T-helper 2 cell treated with Interferon-gamma antibody and Interleukin-4, amounts not matched to agents 5 μg/mL and 100 μg/mL, for 36 hours (primary cell): Measurements from ENCODE around the gene ASPHD1.
"Not testable (repeated sequence)": the region's sequence is repeated elsewhere in the genome, so short reads cannot be mapped to it uniquely, and the experiment has no call there.

Experiments
- DNase-seq: peaks from one replicate; pipeline ENCODE4 v3.0.0; 2021; ENCODE audit warnings: low spot score
- H3K27ac Mint-ChIP-seq: one replicate; pipeline ENCODE4 v1.8.0; 2021; ENCODE audit warnings: mild to moderate bottlenecking, mixed read lengths
- H3K27me3 Mint-ChIP-seq: one replicate; pipeline ENCODE4 v1.8.0; 2021; ENCODE audit warnings: low read depth, mixed read lengths
- H3K36me3 Mint-ChIP-seq: one replicate; pipeline ENCODE4 v1.8.0; 2021; ENCODE audit warnings: low read depth, mixed read lengths
- H3K4me1 Mint-ChIP-seq: one replicate; pipeline ENCODE4 v1.8.0; 2021; ENCODE audit warnings: low read depth, mixed read lengths
- H3K4me3 Mint-ChIP-seq: one replicate; pipeline ENCODE4 v1.8.0; 2022; ENCODE audit warnings: mild to moderate bottlenecking, moderate library complexity, mixed read lengths
- H3K9me3 Mint-ChIP-seq: one replicate; pipeline ENCODE4 v1.8.0; 2021; ENCODE audit warnings: mixed read lengths

ASPHD1 gene

DNA sequence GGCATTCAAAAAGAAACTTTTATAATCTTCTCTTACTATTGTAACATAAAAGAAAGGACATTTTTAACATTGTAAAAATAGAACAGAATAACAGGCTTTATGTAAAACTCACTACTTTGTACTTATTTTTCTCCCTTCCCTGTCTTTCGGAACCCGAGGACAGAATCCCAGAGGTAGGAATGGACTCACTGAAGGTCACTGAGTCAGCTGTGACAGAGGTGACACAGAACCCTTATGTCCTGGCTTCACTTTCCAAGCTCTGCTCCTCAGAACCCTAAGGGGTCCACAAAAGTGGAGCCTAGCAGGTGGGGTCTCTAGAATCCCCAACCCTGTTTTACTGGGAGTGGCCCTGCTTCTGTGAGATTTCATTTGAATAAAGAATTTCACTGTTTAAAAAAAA lies 22.0 kb downstream of the ASPHD1 start:
- H3K9me3 Mint-ChIP-seq = no peaks in the 10 kb centered on the region
- no peak for DNase-seq
- peak overlapping the region; percentile 7 for H3K27ac Mint-ChIP-seq
- H3K36me3 Mint-ChIP-seq = peaks cover 34% of the 10 kb centered on the region
- peaks cover 32% of the 10 kb centered on the region for H3K4me1 Mint-ChIP-seq
- no peak overlapping the region for H3K4me3 Mint-ChIP-seq
- H3K27me3 Mint-ChIP-seq = no peaks in the 10 kb centered on the region

DNA sequence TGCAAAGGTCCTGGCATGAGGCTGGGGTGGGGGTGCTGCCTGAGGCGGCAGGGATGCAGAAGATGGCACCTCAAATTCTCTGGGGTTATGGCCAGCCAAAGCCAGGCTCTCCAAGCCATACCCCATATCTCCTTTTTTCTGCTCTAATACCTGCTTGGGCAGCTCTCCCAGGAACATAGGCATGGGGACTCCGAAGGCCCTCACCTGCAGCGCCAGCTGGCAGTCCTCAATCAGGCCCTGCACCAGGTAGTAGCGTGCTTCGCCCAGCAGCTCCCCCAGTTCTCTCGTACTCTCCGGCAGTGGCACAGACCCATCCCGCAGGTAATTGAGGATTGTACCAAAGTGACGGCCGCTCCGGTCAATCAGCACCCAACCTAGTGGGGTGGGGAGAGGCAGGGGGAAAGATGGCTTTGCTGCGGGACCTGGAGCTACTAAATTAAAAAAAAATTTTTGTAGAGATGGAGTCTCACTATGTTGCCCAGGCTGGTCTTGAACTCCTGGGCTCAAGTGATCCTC lies 22.8 kb downstream of the ASPHD1 start:
- H3K36me3 Mint-ChIP-seq = peaks cover 32% of the 10 kb centered on the region
- no peaks in the 10 kb centered on the region for H3K27me3 Mint-ChIP-seq
- no peak for DNase-seq
- H3K4me1 Mint-ChIP-seq = peaks cover 35% of the 10 kb centered on the region
- no peak overlapping the region for H3K27ac Mint-ChIP-seq
- H3K9me3 Mint-ChIP-seq = no peaks in the 10 kb centered on the region
- no peak overlapping the region for H3K4me3 Mint-ChIP-seq

- Mint-ChIP-seq H3K36me3 (peaks cover 26% of the 10 kb centered on the region), H3K27ac (peak overlapping the region; percentile 87), H3K4me3 (peak overlapping the region; percentile 89), H3K9me3 (no peaks in the 10 kb centered on the region), H3K4me1 (peaks cover 35% of the 10 kb centered on the region), H3K27me3 (no peaks in the 10 kb centered on the region)
- DNase-seq = no peak
Observed at GRCh38 chr16:29925105-29925756, 24.9 kb downstream of the ASPHD1 start.

- peak; percentile 94 for DNase-seq
- H3K4me1 Mint-ChIP-seq = peaks cover 31% of the 10 kb centered on the region
- no peaks in the 10 kb centered on the region for H3K9me3 Mint-ChIP-seq
- peaks cover 19% of the 10 kb centered on the region for H3K36me3 Mint-ChIP-seq
- H3K4me3 Mint-ChIP-seq = peak within 1 kb of the TSS; percentile 94
- H3K27me3 Mint-ChIP-seq = no peaks in the 10 kb centered on the region
- peak within 1 kb of the TSS; percentile 94 for H3K27ac Mint-ChIP-seq
Observed at GRCh38 chr16:29925781-29926710, 25.8 kb downstream of the ASPHD1 start, which contains the start of gene KCTD13. Gene KCTD13 (minus strand): TSS chr16:29926226. CDS start chr16:29926033, 193 bp downstream.

- Mint-ChIP-seq H3K27ac (peak overlapping the region; percentile 94), H3K4me3 (peak overlapping the region; percentile 94), H3K36me3 (peaks cover 14% of the 10 kb centered on the region), H3K4me1 (peaks cover 29% of the 10 kb centered on the region), H3K9me3 (no peaks in the 10 kb centered on the region), H3K27me3 (no peaks in the 10 kb centered on the region)
- DNase-seq = no peak
Observed at GRCh38 chr16:29926711-29927052, 26.4 kb downstream of the ASPHD1 start.

GRCh38 chr16:29927070-29927905 lies 27.0 kb downstream of the ASPHD1 start:
- Mint-ChIP-seq H3K4me1 (peaks cover 29% of the 10 kb centered on the region), H3K9me3 (no peaks in the 10 kb centered on the region), H3K27ac (peak overlapping the region; percentile 94), H3K27me3 (no peaks in the 10 kb centered on the region), H3K4me3 (peak overlapping the region; percentile 94), H3K36me3 (peaks cover 14% of the 10 kb centered on the region)
- no peak for DNase-seq

GRCh38 chr16:29931750-29932149 lies 31.5 kb downstream of the ASPHD1 start:
- not testable (repeated sequence) for H3K4me1 Mint-ChIP-seq, H3K4me3 Mint-ChIP-seq, H3K27ac Mint-ChIP-seq, DNase-seq, H3K36me3 Mint-ChIP-seq, H3K9me3 Mint-ChIP-seq
- peaks cover 17% of the 10 kb centered on the region for H3K27me3 Mint-ChIP-seq

- H3K27me3 Mint-ChIP-seq = peaks cover 6% of the 10 kb centered on the region
- H3K27ac Mint-ChIP-seq = no peak overlapping the region
- H3K9me3 Mint-ChIP-seq = no peaks in the 10 kb centered on the region
- DNase-seq = no peak
- peaks cover 2% of the 10 kb centered on the region for H3K4me1 Mint-ChIP-seq
- H3K36me3 Mint-ChIP-seq = no peaks in the 10 kb centered on the region
- no peak overlapping the region for H3K4me3 Mint-ChIP-seq
Observed at GRCh38 chr16:29940656-29941055, 40.4 kb downstream of the ASPHD1 start.

DNA sequence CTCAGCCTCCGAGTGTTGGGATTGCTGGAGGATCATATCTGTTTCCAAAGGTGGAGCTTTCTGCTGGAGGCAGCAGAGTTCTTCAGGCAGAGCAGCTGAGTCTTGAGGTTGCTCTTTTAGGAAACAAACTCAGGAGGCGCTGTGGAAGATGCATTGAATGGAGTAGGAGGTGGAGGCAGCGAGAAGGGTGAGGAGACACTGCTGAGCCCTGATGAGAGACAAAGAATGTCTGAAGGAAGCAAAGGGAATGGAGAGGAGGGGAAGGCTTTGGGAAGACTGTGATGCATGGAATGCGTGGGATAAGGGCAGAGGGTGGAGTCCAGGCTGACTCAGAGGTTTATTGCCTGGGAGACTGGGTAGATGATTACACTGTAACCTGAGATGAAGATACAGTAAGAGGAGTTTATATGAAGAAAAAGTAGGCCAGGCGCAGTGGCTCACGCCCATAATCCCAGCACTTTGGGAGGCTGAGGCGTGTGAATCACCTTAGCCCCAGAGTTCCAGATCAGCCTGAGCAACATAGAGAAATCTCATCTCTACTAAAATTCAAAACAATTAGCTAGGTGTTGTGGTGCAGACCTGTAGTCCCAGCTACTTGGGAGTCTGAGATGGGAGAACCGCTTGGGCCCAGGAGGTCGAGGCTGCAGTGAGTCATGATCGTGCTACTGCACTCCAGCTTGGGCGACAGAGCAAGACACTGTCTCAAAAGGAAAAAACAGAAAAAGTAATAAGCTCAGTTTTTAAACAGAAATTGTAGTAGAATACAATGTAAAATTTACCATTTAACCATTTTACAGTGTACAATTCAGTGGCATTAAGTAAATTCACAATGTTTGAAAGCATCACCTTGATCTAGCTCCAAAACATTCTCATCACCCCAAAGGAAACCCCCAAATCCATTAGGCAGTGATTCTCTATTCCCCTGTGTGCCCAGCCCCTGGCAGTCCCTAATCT lies 43.8 kb downstream of the ASPHD1 start:
- Mint-ChIP-seq H3K27ac (no peak overlapping the region), H3K9me3 (no peaks in the 10 kb centered on the region), H3K27me3 (peaks cover 5% of the 10 kb centered on the region), H3K4me1 (peaks cover 2% of the 10 kb centered on the region), H3K4me3 (no peak overlapping the region), H3K36me3 (no peaks in the 10 kb centered on the region)
- DNase-seq = no peak

DNA sequence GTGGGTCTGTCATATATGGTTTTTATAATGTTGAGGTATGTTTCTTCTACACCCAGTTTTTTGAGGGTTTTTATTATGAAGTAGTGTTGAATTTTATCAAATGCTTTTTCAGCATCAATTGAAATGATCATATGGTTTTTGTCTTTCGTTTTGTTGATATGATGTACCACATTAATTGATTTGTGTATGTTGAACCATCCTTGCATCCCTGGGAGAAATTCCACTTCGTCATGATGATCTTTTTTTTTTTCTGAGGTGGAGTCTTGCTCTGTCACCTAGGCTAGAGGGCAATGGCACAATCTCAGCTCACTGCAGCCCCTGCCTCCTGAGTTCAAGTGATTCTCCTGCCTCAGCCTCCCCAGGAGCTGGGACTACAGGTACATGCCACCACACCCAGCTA lies 47.6 kb downstream of the ASPHD1 start:
- Mint-ChIP-seq H3K4me3 (no peak overlapping the region), H3K27me3 (peaks cover 5% of the 10 kb centered on the region), H3K4me1 (no peaks in the 10 kb centered on the region), H3K36me3 (peaks cover 2% of the 10 kb centered on the region), H3K27ac (no peak overlapping the region), H3K9me3 (peaks cover 3% of the 10 kb centered on the region)
- no peak for DNase-seq

- no peak for DNase-seq
- H3K9me3 Mint-ChIP-seq = peaks cover 3% of the 10 kb centered on the region
- peaks cover 2% of the 10 kb centered on the region for H3K36me3 Mint-ChIP-seq
- no peaks in the 10 kb centered on the region for H3K4me1 Mint-ChIP-seq
- peaks cover 5% of the 10 kb centered on the region for H3K27me3 Mint-ChIP-seq
- no peak overlapping the region for H3K27ac Mint-ChIP-seq
- no peak overlapping the region for H3K4me3 Mint-ChIP-seq
Observed at GRCh38 chr16:29950806-29951461, 50.6 kb downstream of the ASPHD1 start.

DNA sequence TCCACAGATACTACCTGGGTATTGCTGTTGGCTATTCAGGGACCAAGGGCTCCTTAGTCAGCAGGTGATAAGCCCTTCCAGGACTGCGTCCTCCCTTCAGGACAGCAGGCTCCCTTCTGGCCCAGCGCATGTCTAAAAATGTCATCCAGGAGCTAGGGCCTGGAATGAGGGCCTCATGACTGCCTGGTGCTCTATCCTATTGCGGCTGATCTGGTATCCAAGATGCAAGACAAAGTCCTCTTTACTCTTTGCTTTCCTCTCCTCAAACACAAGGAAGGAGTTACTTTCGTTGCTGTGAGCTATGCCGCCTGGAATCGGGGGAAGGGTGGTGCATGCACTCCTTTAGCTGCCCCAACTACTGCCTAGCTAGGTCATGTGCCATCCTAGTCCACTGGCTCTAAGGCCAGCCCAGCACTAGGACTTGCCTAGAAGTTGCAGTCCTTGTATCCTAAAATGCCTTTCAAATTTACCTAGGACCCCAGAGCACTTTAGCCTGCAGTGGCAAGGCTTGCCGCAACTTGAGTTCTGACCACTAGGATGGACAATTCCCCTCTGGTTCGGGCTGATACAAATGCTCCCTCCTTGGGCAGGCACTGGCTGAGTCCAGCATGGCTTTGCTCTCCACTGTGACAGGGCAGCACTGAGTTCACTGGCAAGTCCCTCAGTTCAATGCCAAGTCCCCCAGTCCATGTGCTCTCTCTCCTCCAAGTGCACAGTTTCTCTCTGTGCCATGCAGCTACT lies 51.5 kb downstream of the ASPHD1 start:
- Mint-ChIP-seq H3K27ac (no peak overlapping the region), H3K27me3 (peaks cover 5% of the 10 kb centered on the region), H3K4me1 (no peaks in the 10 kb centered on the region)

More for the DNA sequence above, 51.5 kb downstream of the ASPHD1 start:
- Mint-ChIP-seq H3K9me3 (peaks cover 3% of the 10 kb centered on the region), H3K36me3 (peaks cover 2% of the 10 kb centered on the region), H3K4me3 (no peak overlapping the region)
- DNase-seq = no peak
